ENCODE measurements around the gene MFSD6.

The MFSD6 gene

GRCh38 chr2:190540048-190540447 is 131.9 kb downstream of the MFSD6 start:
- H3K9ac ChIP-seq (ENCODE audit: low read depth, low read length): no peak overlapping the region
- no peak overlapping the region for H3K4me3 ChIP-seq (ENCODE audit: low read length)
- peaks cover 16% of the 10 kb centered on the region; the same call in 1 of the 2 replicates for H3K4me1 ChIP-seq (ENCODE audit: insufficient read depth, low read length)
- peaks cover 34% of the 10 kb centered on the region for H3K9me3 ChIP-seq (ENCODE audit: insufficient read depth, low read depth, low read length)
- H3K36me3 ChIP-seq (ENCODE audit: insufficient read depth, low read depth, low read length): peaks cover 5% of the 10 kb centered on the region; the same call in 1 of the 2 replicates
- no peak overlapping the region for H3K27ac ChIP-seq (ENCODE audit: low read length)
- no peaks in the 10 kb centered on the region for H3K27me3 ChIP-seq (ENCODE audit: insufficient read depth, low read length)

GRCh38 chr2:190545093-190545492 is 136.9 kb downstream of the MFSD6 start:
- Histone ChIP-seq H3K9ac (ENCODE audit: low read depth, low read length) (no peak overlapping the region), H3K9me3 (ENCODE audit: insufficient read depth, low read depth, low read length) (peaks cover 7% of the 10 kb centered on the region), H3K36me3 (ENCODE audit: insufficient read depth, low read depth, low read length) (no peaks in the 10 kb centered on the region), H3K27ac (ENCODE audit: low read length) (no peak overlapping the region), H3K4me3 (ENCODE audit: low read length) (no peak overlapping the region), H3K4me1 (ENCODE audit: insufficient read depth, low read length) (no peaks in the 10 kb centered on the region), H3K27me3 (ENCODE audit: insufficient read depth, low read length) (no peaks in the 10 kb centered on the region)

- Histone ChIP-seq H3K4me1 (ENCODE audit: insufficient read depth, low read length) (no peaks in the 10 kb centered on the region), H3K27me3 (ENCODE audit: insufficient read depth, low read length) (no peaks in the 10 kb centered on the region), H3K9me3 (ENCODE audit: insufficient read depth, low read depth, low read length) (peaks cover under 1% of the 10 kb centered on the region; the same call in 1 of the 2 replicates), H3K27ac (ENCODE audit: low read length) (no peak overlapping the region), H3K4me3 (ENCODE audit: low read length) (no peak overlapping the region), H3K36me3 (ENCODE audit: insufficient read depth, low read depth, low read length) (no peaks in the 10 kb centered on the region), H3K9ac (ENCODE audit: low read depth, low read length) (no peak overlapping the region)
Measured at GRCh38 chr2:190545555-190546385, 137.6 kb downstream of the MFSD6 start.

GRCh38 chr2:190546734-190547133 is 138.6 kb downstream of the MFSD6 start:
- H3K4me1 ChIP-seq (ENCODE audit: insufficient read depth, low read length): no peaks in the 10 kb centered on the region
- no peak overlapping the region for H3K9ac ChIP-seq (ENCODE audit: low read depth, low read length)
- H3K27ac ChIP-seq (ENCODE audit: low read length): no peak overlapping the region
- H3K36me3 ChIP-seq (ENCODE audit: insufficient read depth, low read depth, low read length): no peaks in the 10 kb centered on the region
- no peaks in the 10 kb centered on the region; the same call in 1 of the 2 replicates for H3K9me3 ChIP-seq (ENCODE audit: insufficient read depth, low read depth, low read length)
- no peak overlapping the region for H3K4me3 ChIP-seq (ENCODE audit: low read length)
- H3K27me3 ChIP-seq (ENCODE audit: insufficient read depth, low read length): no peaks in the 10 kb centered on the region

GRCh38 chr2:190547886-190548285 is 139.7 kb downstream of the MFSD6 start:
- H3K9me3 ChIP-seq (ENCODE audit: insufficient read depth, low read depth, low read length): no peaks in the 10 kb centered on the region
- H3K36me3 ChIP-seq (ENCODE audit: insufficient read depth, low read depth, low read length): no peaks in the 10 kb centered on the region
- H3K4me1 ChIP-seq (ENCODE audit: insufficient read depth, low read length): no peaks in the 10 kb centered on the region
- H3K9ac ChIP-seq (ENCODE audit: low read depth, low read length): no peak overlapping the region
- H3K27ac ChIP-seq (ENCODE audit: low read length): no peak overlapping the region
- H3K27me3 ChIP-seq (ENCODE audit: insufficient read depth, low read length): no peaks in the 10 kb centered on the region
- H3K4me3 ChIP-seq (ENCODE audit: low read length): no peak overlapping the region

- H3K9ac ChIP-seq (ENCODE audit: low read depth, low read length): no peak overlapping the region
- H3K27me3 ChIP-seq (ENCODE audit: insufficient read depth, low read length): no peaks in the 10 kb centered on the region
- no peaks in the 10 kb centered on the region for H3K9me3 ChIP-seq (ENCODE audit: insufficient read depth, low read depth, low read length)
- H3K4me3 ChIP-seq (ENCODE audit: low read length): no peak overlapping the region
- H3K36me3 ChIP-seq (ENCODE audit: insufficient read depth, low read depth, low read length): no peaks in the 10 kb centered on the region
- H3K27ac ChIP-seq (ENCODE audit: low read length): no peak overlapping the region
- peaks cover 3% of the 10 kb centered on the region; the same call in 1 of the 2 replicates for H3K4me1 ChIP-seq (ENCODE audit: insufficient read depth, low read length)
Measured at GRCh38 chr2:190550137-190550536, 142.0 kb downstream of the MFSD6 start.
